ENCODE data around the gene FANCI.
"Not testable (repeated sequence)": the region's sequence is repeated elsewhere in the genome, so short reads cannot be mapped to it uniquely, and the experiment has no call there.

- not testable (repeated sequence) for TF ChIP-seq EZH2, CTCF, EZH2phosphoT487 (IDR thresholded peaks at IDR 0.05)
Observed at GRCh38 chr15:89239883-89240810, 3.6 kb upstream of the FANCI start.

All from neural progenitor cell (in vitro differentiated cells).